Gastrocnemius medialis (tissue), 4 donors: Measurements from ENCODE around the gene EPHB2. TPM values are rescaled to one million over a fixed set of nuclear protein-coding genes. Genes with fewer than 3 reads are reported as not detected.

Experiments
- ATAC-seq, 2 donors: fragments of 150-250 bp; one replicate each; pipeline ENCODE4 v1.9.1; 2016
- DNase-seq, 2 donors: peaks; one replicate each; pipeline ENCODE4 v3.0.0-alpha.2; 2019
- H3K27ac ChIP-seq, 4 donors: fragments of 200-600 bp; sonication (generic); 1 replicate in 1 of 4; 2 replicates in 3 of 4; pipeline ENCODE4 v1.5.1; 2016 to 2018; ENCODE audit warnings: mild to moderate bottlenecking in 2 of 4, moderate library complexity in 1 of 4
- H3K27me3 ChIP-seq, 3 donors: fragments of 200-600 bp; sonication (generic) in 2 of 3; 1 replicate in 1 of 3; 2 replicates in 2 of 3; pipeline versions ENCODE4 v1.5.1 to v1.6.0; 2016 to 2019; ENCODE audit warnings: mild to moderate bottlenecking in 1 of 3, moderate library complexity in 1 of 3
- H3K36me3 ChIP-seq, 2 donors: fragments of 200-600 bp; sonication (generic) in 1 of 2; one replicate each; pipeline ENCODE4 v1.5.1; 2017 to 2018
- H3K4me1 ChIP-seq, 2 donors: fragments of 200-600 bp; sonication (generic) in 1 of 2; one replicate each; pipeline ENCODE4 v1.5.1; 2016 to 2017; ENCODE audit warnings: mild to moderate bottlenecking in 2 of 2
- H3K4me3 ChIP-seq, 4 donors: fragments of 200-600 bp; sonication (generic) in 3 of 4; 1 replicate in 1 of 4; 2 replicates in 3 of 4; pipeline ENCODE4 v1.5.1; 2016 to 2019; ENCODE audit warnings: mild to moderate bottlenecking in 2 of 4
- H3K9me3 ChIP-seq, 3 donors: fragments of 200-600 bp; sonication (generic) in 2 of 3; 1 replicate in 1 of 3; 2 replicates in 2 of 3; pipeline ENCODE4 v1.5.1; 2016 to 2019
- CTCF ChIP-seq, 5 experiments: fragments of 450-650 bp in 3 of 5; fragments of 200-600 bp in 2 of 5; sonication (generic) in 2 of 5; IDR thresholded peaks in 4 of 5; conservative IDR thresholded peaks in 1 of 5; 1 replicate in 4 of 5; 2 replicates in 1 of 5; pipeline ENCODE4 v1.5.1; 2016 to 2019; ENCODE audit warnings: antibody characterized with exemption in 5 of 5, mild to moderate bottlenecking in 3 of 5, moderate library complexity in 3 of 5
- POLR2A ChIP-seq, 2 donors: fragments of 450-650 bp; IDR thresholded peaks; one replicate each; pipeline ENCODE4 v1.6.1; 2017; ENCODE audit warnings: antibody characterized with exemption in 2 of 2, mild to moderate bottlenecking in 2 of 2, moderate library complexity in 2 of 2
- in situ Hi-C, 4 donors: fragments of 200-750 bp; cut with MboI; loops; one replicate each; pipeline versions ENCODE4 v1.15.0 to v1.8.0; 2017; ENCODE audit warnings: low sequenced_read_pairs in 4 of 4
- intact Hi-C: fragments of 100-400 bp; cut with DNase I; formaldehyde crosslinking; loops from one replicate; pipeline ENCODE4 v1.15.1; 2023; ENCODE audit warnings: low total_unique reads
- total RNA-seq, 4 donors: library from RNA; depleted of rRNA; stranded (reverse); fragments of >200 nt; gene quantifications; one replicate each; pipeline versions ENCODE4 v1.1.0 to v1.2.3, GENCODE V29; 2016

EPHB2 gene
- total RNA-seq, 4 donors from 2014 or later, result 0.07 to 0.58 (median 0.24) TPM; not detected in 1

- DNase-seq (no peak), ATAC-seq (no peak)
- Histone ChIP-seq H3K27ac (no peak overlapping the region), H3K4me1 (no peaks in the 10 kb centered on the region), H3K36me3 (no peaks in the 10 kb centered on the region), H3K4me3 (no peak overlapping the region), H3K27me3 (no peaks in the 10 kb centered on the region), H3K9me3 (no peaks in the 10 kb centered on the region)
- in situ Hi-C loops (no loop called here), intact Hi-C loops (no loop called here)
- TF ChIP-seq POLR2A (IDR thresholded peaks at IDR 0.05) (no peak), CTCF (IDR thresholded peaks at IDR 0.05 in 4 of 5, conservative IDR thresholded peaks at IDR 0.05 in 1 of 5) (no peak)
Observed at GRCh38 chr1:22696610-22697009, 14.0 kb upstream of the EPHB2 start.

DNA sequence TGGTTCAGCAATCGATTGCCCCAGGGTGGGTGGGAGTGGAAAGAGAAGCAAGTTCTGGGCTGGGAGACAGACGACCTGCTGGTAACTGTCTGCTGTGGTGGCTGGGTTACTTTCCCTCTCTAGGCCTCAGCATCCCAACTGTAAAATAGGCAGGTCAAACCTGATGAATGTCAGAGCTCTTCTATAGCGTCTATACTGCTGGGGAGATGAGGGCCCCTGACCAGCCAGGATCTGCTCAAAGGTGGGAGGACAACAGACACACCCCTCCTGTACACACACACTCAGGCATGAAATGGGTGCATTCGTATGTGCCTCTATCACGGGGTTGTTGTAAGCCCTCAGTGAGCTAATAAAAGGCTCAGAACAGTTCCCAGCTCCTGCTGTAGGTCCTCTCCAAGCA, 12.7 kb upstream of the EPHB2 start:
- Histone ChIP-seq H3K36me3 (no peaks in the 10 kb centered on the region), H3K27ac (no peak overlapping the region), H3K27me3 (no peaks in the 10 kb centered on the region), H3K4me1 (no peaks in the 10 kb centered on the region), H3K9me3 (no peaks in the 10 kb centered on the region), H3K4me3 (no peak overlapping the region)
- ATAC-seq, result no peak
- intact Hi-C loops, result no loop called here
- TF ChIP-seq POLR2A (IDR thresholded peaks at IDR 0.05) (no peak), CTCF (IDR thresholded peaks at IDR 0.05 in 4 of 5, conservative IDR thresholded peaks at IDR 0.05 in 1 of 5) (no peak)
- in situ Hi-C loops, result no loop called here
- DNase-seq, result no peak

DNA sequence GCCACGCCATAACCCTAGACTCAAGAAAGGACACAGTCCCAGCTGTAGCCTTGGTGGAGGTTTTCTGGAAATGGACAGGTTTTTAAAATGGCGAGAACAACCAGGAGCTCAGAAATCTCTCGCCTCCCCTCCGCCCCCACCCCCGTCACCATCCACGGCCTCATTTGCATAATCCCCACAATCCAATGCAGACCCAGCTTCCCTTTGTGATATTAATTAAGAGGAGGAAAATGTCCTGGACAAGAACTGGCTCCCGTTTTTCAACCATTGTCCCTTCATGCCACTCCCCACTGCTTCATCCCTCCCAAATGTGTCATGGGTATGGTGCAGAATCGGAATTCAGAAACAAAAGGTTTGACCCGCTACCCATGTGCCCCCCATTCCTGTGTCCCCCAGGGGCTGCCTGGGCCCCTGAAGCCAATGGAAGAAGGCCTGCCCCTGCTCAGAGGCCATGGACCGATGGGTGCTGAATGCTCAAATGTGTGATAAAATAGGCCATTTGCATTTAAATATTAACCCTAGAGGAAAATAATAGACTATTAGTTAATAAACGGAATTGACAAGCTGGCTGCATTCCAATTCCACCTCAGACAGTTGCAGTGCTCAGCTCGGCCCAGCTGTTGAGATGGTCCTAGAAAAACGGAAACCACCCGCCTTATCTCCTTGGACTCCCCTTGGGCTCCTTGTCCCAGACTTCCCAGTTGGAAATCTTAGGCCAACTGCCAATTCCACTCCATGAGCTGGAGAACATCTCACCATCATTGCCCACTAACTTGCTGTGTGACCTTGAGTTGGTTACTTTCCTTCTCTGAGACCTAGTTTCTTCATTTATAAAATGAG, 10.7 kb upstream of the EPHB2 start:
- DNase-seq, result no peak
- Histone ChIP-seq H3K4me3 (no peak overlapping the region), H3K27ac (no peak overlapping the region), H3K27me3 (no peaks in the 10 kb centered on the region), H3K4me1 (no peaks in the 10 kb centered on the region), H3K9me3 (no peaks in the 10 kb centered on the region), H3K36me3 (no peaks in the 10 kb centered on the region)
- intact Hi-C loops (no loop called here), in situ Hi-C loops (loop anchor here in 3 of 4 donors (10.0 to 25.0 kb wide), 3 partner anchors 185 to 195 kb away; no protein-coding TSS in a partner anchor)
- no peak for ATAC-seq
- TF ChIP-seq POLR2A (IDR thresholded peaks at IDR 0.05) (no peak), CTCF (IDR thresholded peaks at IDR 0.05 in 4 of 5, conservative IDR thresholded peaks at IDR 0.05 in 1 of 5) (no peak)

- H3K27me3 ChIP-seq, result no peaks in the 10 kb centered on the region
- no peak for ATAC-seq
- in situ Hi-C loops, result loop anchor here in 3 of 4 donors (10.0 to 25.0 kb wide), 3 partner anchors 182 to 192 kb away; no protein-coding TSS in a partner anchor
- H3K4me3 ChIP-seq, result no peak overlapping the region
- intact Hi-C loops, result no loop called here
- TF ChIP-seq POLR2A (IDR thresholded peaks at IDR 0.05) (no peak), CTCF (IDR thresholded peaks at IDR 0.05 in 4 of 5, conservative IDR thresholded peaks at IDR 0.05 in 1 of 5) (no peak)
- no peak overlapping the region for H3K27ac ChIP-seq
- H3K4me1 ChIP-seq, result no peaks in the 10 kb centered on the region
- no peaks in the 10 kb centered on the region for H3K9me3 ChIP-seq
- no peaks in the 10 kb centered on the region for H3K36me3 ChIP-seq
- DNase-seq, result no peak
Observed at GRCh38 chr1:22702296-22703085, 8.1 kb upstream of the EPHB2 start.
